ENCODE results near the gene EXOC2. TPM values are rescaled to one million over a fixed set of nuclear protein-coding genes. Genes with fewer than 3 reads are reported as not detected.

The EXOC2 gene
- total RNA-seq, 1 experiment from 2014 or later = 30.5 TPM

- BruUV-seq (replicated peaks) = no TSS peak
- DNase-seq (ENCODE audit: low read depth, low spot score) (no peak), ATAC-seq (no peak)
- CTCF ChIA-PET = no interaction called here
- Histone ChIP-seq H3K36me3 (ENCODE audit: control insufficient read depth, insufficient read depth, low read length) (no peaks in the 10 kb centered on the region), H3K4me3 (ENCODE audit: low read depth in 2 of 2, low read length in 2 of 2) (no peak overlapping the region), H3K27ac (ENCODE audit: low read length) (no peak overlapping the region), H3K9me3 (ENCODE audit: control insufficient read depth, insufficient read depth, low read depth, low read length) (no peaks in the 10 kb centered on the region), H3K4me1 (ENCODE audit: control insufficient read depth, insufficient read depth, low read length) (no peaks in the 10 kb centered on the region), H3K27me3 (ENCODE audit: control insufficient read depth, insufficient read depth, low read length) (peaks cover 5% of the 10 kb centered on the region)
- POLR2A ChIA-PET = no interaction called here
- intact Hi-C loops (cut with micrococcal nuclease; ENCODE audit: unreplicated experiment) = no loop called here
- TF ChIP-seq SIN3A (IDR thresholded peaks at IDR 0.05; ENCODE audit: borderline replicate concordance, insufficient read depth, low read depth, low read length) (no peak), REST (IDR thresholded peaks at IDR 0.05; ENCODE audit: insufficient read depth in 1 of 2, low read depth in 2 of 2, low read length in 1 of 2) (no peak), CTCF (IDR thresholded peaks at IDR 0.05) (no peak), POLR2AphosphoS5 (IDR thresholded peaks at IDR 0.05; ENCODE audit: low read depth, low read length) (no peak), TCF7L2 (IDR thresholded peaks at IDR 0.05; ENCODE audit: low read depth, low read length) (no peak)
- in situ Hi-C loops (cut with HindIII; ENCODE audit: low pct_unique_long_range_greater_than_20kb, low sequenced_read_pairs) = no loop called here
Measured at GRCh38 chr6:467111-467510, 225.8 kb downstream of the EXOC2 start.

GRCh38 chr6:466564-466963 is 226.4 kb downstream of the EXOC2 start:
- ChIA-PET CTCF (no interaction called here), POLR2A (no interaction called here)
- Histone ChIP-seq H3K36me3 (ENCODE audit: control insufficient read depth, insufficient read depth, low read length) (no peaks in the 10 kb centered on the region), H3K9me3 (ENCODE audit: control insufficient read depth, insufficient read depth, low read depth, low read length) (no peaks in the 10 kb centered on the region), H3K4me1 (ENCODE audit: control insufficient read depth, insufficient read depth, low read length) (no peaks in the 10 kb centered on the region), H3K4me3 (ENCODE audit: low read depth in 2 of 2, low read length in 2 of 2) (no peak overlapping the region), H3K27me3 (ENCODE audit: control insufficient read depth, insufficient read depth, low read length) (peaks cover 8% of the 10 kb centered on the region), H3K27ac (ENCODE audit: low read length) (no peak overlapping the region)
- ATAC-seq (no peak), DNase-seq (ENCODE audit: low read depth, low spot score) (no peak)
- TF ChIP-seq CTCF (IDR thresholded peaks at IDR 0.05) = no peak
- intact Hi-C loops (cut with micrococcal nuclease; ENCODE audit: unreplicated experiment) (no loop called here), in situ Hi-C loops (cut with HindIII; ENCODE audit: low pct_unique_long_range_greater_than_20kb, low sequenced_read_pairs) (no loop called here)
- BruUV-seq (replicated peaks) = no TSS peak

Data from Panc1 (cell line).